OCI-LY7 (cell line): ENCODE results near the gene ABHD11. TPM values are rescaled to one million over a fixed set of nuclear protein-coding genes. Genes with fewer than 3 reads are reported as not detected.
"Not testable (repeated sequence)": the region's sequence is repeated elsewhere in the genome, so short reads cannot be mapped to it uniquely, and the experiment has no call there.

Experiments used
- BruUV-seq: library from RNA; stranded (reverse); fragments of 400-500 nt; replicated peaks from 2 replicates; lab custom pipeline; 2021; lab: Mats Ljungman, UMichigan
- CTCF ChIA-PET: fragments of 300-600 bp; sonication (Branson Sonifier 250); formaldehyde crosslinking; loops from one replicate; lab custom pipeline; 2022; ENCODE audit warnings: antibody characterized with exemption; ENCODE audit not compliant: unreplicated experiment; lab: Charles Lee
- POLR2A ChIA-PET: fragments of 300-600 bp; sonication (Branson Sonifier 250); formaldehyde crosslinking; loops from one replicate; lab custom pipeline; 2022; ENCODE audit warnings: antibody characterized with exemption; lab: Charles Lee
- DNase-seq: peaks from one replicate; pipeline ENCODE4 v3.0.0-alpha.2; 2015; ENCODE audit warnings: low spot score
- H2AFZ ChIP-seq: fragments of 200-600 bp; sonication (generic), shearing (Covaris generic); 2 replicates; pipeline ENCODE4 v1.6.1; 2014; ENCODE audit warnings: mild to moderate bottlenecking, antibody characterized with exemption, low read length, moderate library complexity
- H3K27ac ChIP-seq: fragments of 200-600 bp; sonication (generic); 2 replicates; pipeline ENCODE4 v1.5.1; 2014; ENCODE audit warnings: mixed run types, low read depth, mild to moderate bottlenecking, moderate library complexity, low read length, inconsistent platforms; ENCODE audit not compliant: poor library complexity, severe bottlenecking
- H3K36me3 ChIP-seq: fragments of 200-600 bp; sonication (generic); 2 replicates; pipeline ENCODE4 v1.6.1; 2014; ENCODE audit warnings: mild to moderate bottlenecking, antibody characterized with exemption, low read length, moderate library complexity, mixed read lengths; ENCODE audit not compliant: insufficient read depth
- H3K4me1 ChIP-seq: fragments of 200-600 bp; sonication (generic); 2 replicates; pipeline ENCODE4 v1.5.1; 2014; ENCODE audit warnings: mild to moderate bottlenecking, low read length; ENCODE audit not compliant: insufficient read depth, poor library complexity, severe bottlenecking
- H3K4me2 ChIP-seq: fragments of 200-600 bp; sonication (generic); 2 replicates; pipeline ENCODE4 v1.6.1; 2014; ENCODE audit warnings: mild to moderate bottlenecking, low read length
- H3K4me3 ChIP-seq: fragments of 200-600 bp; sonication (generic); 2 replicates; pipeline ENCODE4 v1.5.1; 2014; ENCODE audit warnings: mild to moderate bottlenecking, low read depth, low read length; ENCODE audit not compliant: poor library complexity, severe bottlenecking
- H3K79me2 ChIP-seq: fragments of 200-600 bp; sonication (generic); 2 replicates; pipeline ENCODE4 v1.6.1; 2016; ENCODE audit warnings: low read depth, mild to moderate bottlenecking, low read length, moderate library complexity, mixed read lengths; ENCODE audit not compliant: insufficient read depth
- H3K9me2 ChIP-seq: fragments of 200-600 bp; sonication (generic); 2 replicates; pipeline ENCODE4 v1.6.1; 2016; ENCODE audit warnings: mild to moderate bottlenecking, low read length, mixed read lengths; ENCODE audit not compliant: insufficient read depth
- H3K9me3 ChIP-seq: fragments of 200-600 bp; sonication (generic); 2 replicates; pipeline ENCODE4 v1.6.1; 2014; ENCODE audit warnings: mild to moderate bottlenecking, mixed run types, low read length, mixed read lengths
- H4K20me1 ChIP-seq: fragments of 200-600 bp; sonication (generic); 2 replicates; pipeline ENCODE4 v1.6.1; 2014; ENCODE audit warnings: mild to moderate bottlenecking, antibody characterized with exemption, low read length, moderate library complexity, mixed read lengths; ENCODE audit not compliant: insufficient read depth
- EZH2phosphoT487 ChIP-seq: fragments of 200-600 bp; sonication (generic); IDR thresholded peaks from 2 replicates; pipeline ENCODE4 v1.6.1; 2018; ENCODE audit warnings: low read depth, borderline replicate concordance, mild to moderate bottlenecking, mixed run types, antibody characterized with exemption, low read length, moderate library complexity, mixed read lengths
- intact Hi-C: fragments of 100-400 bp; cut with micrococcal nuclease; formaldehyde crosslinking; loops from one replicate; pipeline ENCODE4 v1.10.0; 2022; ENCODE audit not compliant: unreplicated experiment
- total RNA-seq, 2 experiments: library from RNA; depleted of rRNA in 1 of 2; stranded (reverse); fragments of >200 nt in 1 of 2; shearing (Covaris generic) in 1 of 2; gene quantifications; 2 replicates each; pipeline ENCODE4 v1.2.3, GENCODE V29; 2014 to 2022
- TF ChIP-seq, protein P1 (sequence below): fragments of 200-600 bp; sonication (generic); conservative IDR thresholded peaks from 2 replicates; pipeline ENCODE4 v1.5.1; 2014; ENCODE audit warnings: mild to moderate bottlenecking, antibody characterized with exemption, low read length, moderate library complexity, mixed read lengths

ABHD11 gene
- total RNA-seq, 2 experiments from 2014 or later = 27.4 to 27.5 TPM

- POLR2A ChIA-PET = no interaction called here
- TF ChIP-seq, protein P1, sequence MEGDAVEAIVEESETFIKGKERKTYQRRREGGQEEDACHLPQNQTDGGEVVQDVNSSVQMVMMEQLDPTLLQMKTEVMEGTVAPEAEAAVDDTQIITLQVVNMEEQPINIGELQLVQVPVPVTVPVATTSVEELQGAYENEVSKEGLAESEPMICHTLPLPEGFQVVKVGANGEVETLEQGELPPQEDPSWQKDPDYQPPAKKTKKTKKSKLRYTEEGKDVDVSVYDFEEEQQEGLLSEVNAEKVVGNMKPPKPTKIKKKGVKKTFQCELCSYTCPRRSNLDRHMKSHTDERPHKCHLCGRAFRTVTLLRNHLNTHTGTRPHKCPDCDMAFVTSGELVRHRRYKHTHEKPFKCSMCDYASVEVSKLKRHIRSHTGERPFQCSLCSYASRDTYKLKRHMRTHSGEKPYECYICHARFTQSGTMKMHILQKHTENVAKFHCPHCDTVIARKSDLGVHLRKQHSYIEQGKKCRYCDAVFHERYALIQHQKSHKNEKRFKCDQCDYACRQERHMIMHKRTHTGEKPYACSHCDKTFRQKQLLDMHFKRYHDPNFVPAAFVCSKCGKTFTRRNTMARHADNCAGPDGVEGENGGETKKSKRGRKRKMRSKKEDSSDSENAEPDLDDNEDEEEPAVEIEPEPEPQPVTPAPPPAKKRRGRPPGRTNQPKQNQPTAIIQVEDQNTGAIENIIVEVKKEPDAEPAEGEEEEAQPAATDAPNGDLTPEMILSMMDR = no peak
- TF ChIP-seq EZH2phosphoT487 = no peak
- Histone ChIP-seq H2AFZ (no peak overlapping the region), H3K4me3 (no peak overlapping the region), H3K4me1 (peaks cover 15% of the 10 kb centered on the region), H3K9me2 (no peaks in the 10 kb centered on the region), H3K27ac (no peak overlapping the region), H3K36me3 (no peaks in the 10 kb centered on the region), H4K20me1 (no peaks in the 10 kb centered on the region), H3K9me3 (no peaks in the 10 kb centered on the region), H3K4me2 (no peak overlapping the region), H3K79me2 (no peaks in the 10 kb centered on the region)
- intact Hi-C loops = loop anchor here (10.0 kb wide), 1 partner anchor 268 kb away; no protein-coding TSS in a partner anchor
- no TSS peak for BruUV-seq
- no peak for DNase-seq
- CTCF ChIA-PET = no interaction called here
Observed at GRCh38 chr7:73722785-73723184, 15.8 kb downstream of the ABHD11 start.

DNA sequence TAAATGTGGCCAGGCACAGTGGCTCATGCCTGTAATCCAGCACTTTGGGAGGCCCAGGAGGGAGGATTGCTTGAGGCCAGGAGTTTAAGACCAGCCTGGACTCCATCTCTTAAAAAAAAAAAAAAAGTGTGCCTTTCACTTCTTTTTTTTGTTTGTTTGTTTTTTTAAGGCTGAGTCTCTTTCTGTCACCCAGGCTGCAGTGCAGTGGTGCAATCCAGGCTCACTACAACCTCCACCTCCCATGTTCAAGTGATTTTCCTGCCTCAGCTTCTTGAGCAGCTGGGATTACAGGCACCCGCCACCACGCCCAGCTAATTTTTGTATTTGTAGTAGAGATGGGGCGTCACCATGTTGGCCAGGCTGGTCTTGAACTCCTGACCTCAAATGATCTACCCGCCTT lies 16.4 kb downstream of the ABHD11 start:
- intact Hi-C loops = loop anchor here (10.0 kb wide), 1 partner anchor 267 kb away; no protein-coding TSS in a partner anchor
- BruUV-seq, DNase-seq, H4K20me1 ChIP-seq, POLR2A ChIA-PET, H2AFZ ChIP-seq, CTCF ChIA-PET, H3K36me3 ChIP-seq, H3K4me3 ChIP-seq, H3K4me2 ChIP-seq, H3K79me2 ChIP-seq, H3K9me2 ChIP-seq, H3K27ac ChIP-seq, H3K9me3 ChIP-seq: not testable (repeated sequence)
- H3K4me1 ChIP-seq = peaks cover 14% of the 10 kb centered on the region

DNA sequence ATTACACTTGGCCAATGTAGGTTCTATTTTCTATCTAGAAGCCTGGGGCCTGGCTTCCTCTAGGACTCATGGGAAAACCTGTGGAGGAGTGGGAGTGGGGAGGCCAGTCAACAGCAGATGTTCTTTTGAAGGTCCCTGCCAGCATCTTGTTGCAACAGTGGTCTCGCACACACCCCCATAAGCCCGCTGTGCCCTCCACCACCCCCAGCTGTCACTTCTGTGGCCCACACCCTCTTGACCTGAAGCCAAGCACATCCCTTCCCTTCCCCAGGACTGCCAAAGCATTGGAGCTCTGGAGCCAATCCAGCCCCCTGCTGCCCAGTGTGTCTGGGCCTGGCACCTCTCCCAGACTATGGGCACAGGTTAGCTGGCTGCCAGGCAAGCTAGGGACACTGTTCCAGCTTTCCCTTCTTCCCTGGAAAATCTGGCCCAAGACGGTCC lies 17.2 kb downstream of the ABHD11 start:
- ChIA-PET CTCF (no interaction called here), POLR2A (no interaction called here)
- Histone ChIP-seq H3K36me3 (no peaks in the 10 kb centered on the region), H4K20me1 (no peaks in the 10 kb centered on the region), H3K9me2 (no peaks in the 10 kb centered on the region), H3K27ac (no peak overlapping the region), H3K79me2 (no peaks in the 10 kb centered on the region), H3K9me3 (no peaks in the 10 kb centered on the region), H3K4me1 (peaks cover 15% of the 10 kb centered on the region), H3K4me2 (no peak overlapping the region), H3K4me3 (no peak overlapping the region), H2AFZ (no peak overlapping the region)
- no TSS peak for BruUV-seq
- intact Hi-C loops = loop anchor here (10.0 kb wide), 1 partner anchor 267 kb away; no protein-coding TSS in a partner anchor
- DNase-seq = no peak
- TF ChIP-seq EZH2phosphoT487 = no peak
- TF ChIP-seq, protein P1 = no peak

- not testable (repeated sequence) for H3K9me3 ChIP-seq, H3K27ac ChIP-seq, H3K9me2 ChIP-seq, H3K79me2 ChIP-seq, BruUV-seq, H4K20me1 ChIP-seq, H2AFZ ChIP-seq, DNase-seq, H3K36me3 ChIP-seq, H3K4me3 ChIP-seq, H3K4me2 ChIP-seq
- intact Hi-C loops = loop anchor here (10.0 kb wide), 1 partner anchor 266 kb away; no protein-coding TSS in a partner anchor
- ChIA-PET POLR2A (interaction anchor here (0.6 to 1.0 kb wide), 3 partner anchors 8 to 384 kb away, joined by 3 to 4 read pairs (median 4); no protein-coding TSS in a partner anchor), CTCF (interaction anchor here (0.6 to 1.4 kb wide), 2 partner anchors 114 to 403 kb away, joined by 3 to 4 read pairs; no protein-coding TSS in a partner anchor)
- H3K4me1 ChIP-seq = peaks cover 25% of the 10 kb centered on the region
Observed at GRCh38 chr7:73720443-73720842, 18.2 kb downstream of the ABHD11 start.
